ENCODE results near the gene KANSL3.

The KANSL3 gene

GRCh38 chr2:96617012-96617411, 21.1 kb downstream of the KANSL3 start:
- no peak for ATAC-seq
- TF ChIP-seq BACH2 (CRISPR knock-in tag; IDR thresholded peaks at IDR 0.05; ENCODE audit: borderline replicate concordance), result no peak
- TF ChIP-seq TOX (CRISPR knock-in tag; IDR thresholded peaks at IDR 0.05; ENCODE audit: borderline replicate concordance), result no peak
- no peak for TF ChIP-seq CSDC2 (CRISPR knock-in tag; IDR thresholded peaks at IDR 0.05)
- TF ChIP-seq ZFP3 (CRISPR knock-in tag; IDR thresholded peaks at IDR 0.05), result no peak
- TF ChIP-seq POU6F1 (CRISPR knock-in tag; IDR thresholded peaks at IDR 0.05; ENCODE audit: borderline replicate concordance, low read depth), result no peak

- no peak for ATAC-seq
- no peak for TF ChIP-seq SNAI2 (CRISPR knock-in tag; IDR thresholded peaks at IDR 0.05)
- TF ChIP-seq ESRRG (CRISPR knock-in tag; IDR thresholded peaks at IDR 0.05), result no peak
- TF ChIP-seq CSRNP3 (CRISPR knock-in tag; IDR thresholded peaks at IDR 0.05), result no peak
- TF ChIP-seq ZNF70 (CRISPR knock-in tag; IDR thresholded peaks at IDR 0.05), result no peak
- TF ChIP-seq PATZ1 (CRISPR knock-in tag; IDR thresholded peaks at IDR 0.05; ENCODE audit: borderline replicate concordance), result no peak
- TF ChIP-seq PPARA (CRISPR knock-in tag; IDR thresholded peaks at IDR 0.05; ENCODE audit: borderline replicate concordance), result no peak
- TF ChIP-seq ZC3H10 (CRISPR knock-in tag; IDR thresholded peaks at IDR 0.05), result no peak
- TF ChIP-seq ISL1 (CRISPR knock-in tag; IDR thresholded peaks at IDR 0.05), result no peak
- TF ChIP-seq OSR1 (CRISPR knock-in tag; IDR thresholded peaks at IDR 0.05), result no peak
- no peak for TF ChIP-seq TOX (CRISPR knock-in tag; IDR thresholded peaks at IDR 0.05; ENCODE audit: borderline replicate concordance)
- no peak for TF ChIP-seq BACH2 (CRISPR knock-in tag; IDR thresholded peaks at IDR 0.05; ENCODE audit: borderline replicate concordance)
- no peak for TF ChIP-seq CREB5 (CRISPR knock-in tag; IDR thresholded peaks at IDR 0.05; ENCODE audit: low read depth)
- no peak for TF ChIP-seq ZFP3 (CRISPR knock-in tag; IDR thresholded peaks at IDR 0.05)
Observed at GRCh38 chr2:96616535-96616934, 21.6 kb downstream of the KANSL3 start.

GRCh38 chr2:96616128-96616527, 22.0 kb downstream of the KANSL3 start:
- ATAC-seq, result no peak
- TF ChIP-seq POU6F1 (CRISPR knock-in tag; IDR thresholded peaks at IDR 0.05; ENCODE audit: borderline replicate concordance, low read depth), result no peak
- no peak for TF ChIP-seq GLIS3 (CRISPR knock-in tag; IDR thresholded peaks at IDR 0.05)
- TF ChIP-seq ARNTL (CRISPR knock-in tag; IDR thresholded peaks at IDR 0.05; ENCODE audit: borderline replicate concordance, low read depth), result no peak
- no peak for TF ChIP-seq ZC3H10 (CRISPR knock-in tag; IDR thresholded peaks at IDR 0.05)
- no peak for TF ChIP-seq PATZ1 (CRISPR knock-in tag; IDR thresholded peaks at IDR 0.05; ENCODE audit: borderline replicate concordance)
- TF ChIP-seq CSDC2 (CRISPR knock-in tag; IDR thresholded peaks at IDR 0.05), result no peak
- TF ChIP-seq TCF4 (CRISPR knock-in tag; IDR thresholded peaks at IDR 0.05; ENCODE audit: borderline replicate concordance), result no peak
- TF ChIP-seq ZFP3 (CRISPR knock-in tag; IDR thresholded peaks at IDR 0.05), result no peak
- no peak for TF ChIP-seq BACH2 (CRISPR knock-in tag; IDR thresholded peaks at IDR 0.05; ENCODE audit: borderline replicate concordance)
- no peak for TF ChIP-seq ZNF70 (CRISPR knock-in tag; IDR thresholded peaks at IDR 0.05)
- no peak for TF ChIP-seq PPARA (CRISPR knock-in tag; IDR thresholded peaks at IDR 0.05; ENCODE audit: borderline replicate concordance)
- TF ChIP-seq TSHZ2 (CRISPR knock-in tag; IDR thresholded peaks at IDR 0.05), result no peak
- no peak for TF ChIP-seq ZFP30 (CRISPR knock-in tag; IDR thresholded peaks at IDR 0.05)
- TF ChIP-seq CREB5 (CRISPR knock-in tag; IDR thresholded peaks at IDR 0.05; ENCODE audit: low read depth), result no peak
- TF ChIP-seq ZNF8 (CRISPR knock-in tag; IDR thresholded peaks at IDR 0.05), result no peak
- no peak for TF ChIP-seq SNAI2 (CRISPR knock-in tag; IDR thresholded peaks at IDR 0.05)
